HG03457 (cell line): ENCODE measurements around the gene AQP1.
A peak's percentile ranks its signal among the peaks of the same experiment; 100 is the strongest.

Experiments used
- ATAC-seq: cut with Tn5 transposase; IDR thresholded peaks from one replicate; pipeline ENCODE4 v1.9.1; 2021; ENCODE audit warnings: moderate number of reproducible peaks; ENCODE audit not compliant: unreplicated experiment

The AQP1 gene

DNA sequence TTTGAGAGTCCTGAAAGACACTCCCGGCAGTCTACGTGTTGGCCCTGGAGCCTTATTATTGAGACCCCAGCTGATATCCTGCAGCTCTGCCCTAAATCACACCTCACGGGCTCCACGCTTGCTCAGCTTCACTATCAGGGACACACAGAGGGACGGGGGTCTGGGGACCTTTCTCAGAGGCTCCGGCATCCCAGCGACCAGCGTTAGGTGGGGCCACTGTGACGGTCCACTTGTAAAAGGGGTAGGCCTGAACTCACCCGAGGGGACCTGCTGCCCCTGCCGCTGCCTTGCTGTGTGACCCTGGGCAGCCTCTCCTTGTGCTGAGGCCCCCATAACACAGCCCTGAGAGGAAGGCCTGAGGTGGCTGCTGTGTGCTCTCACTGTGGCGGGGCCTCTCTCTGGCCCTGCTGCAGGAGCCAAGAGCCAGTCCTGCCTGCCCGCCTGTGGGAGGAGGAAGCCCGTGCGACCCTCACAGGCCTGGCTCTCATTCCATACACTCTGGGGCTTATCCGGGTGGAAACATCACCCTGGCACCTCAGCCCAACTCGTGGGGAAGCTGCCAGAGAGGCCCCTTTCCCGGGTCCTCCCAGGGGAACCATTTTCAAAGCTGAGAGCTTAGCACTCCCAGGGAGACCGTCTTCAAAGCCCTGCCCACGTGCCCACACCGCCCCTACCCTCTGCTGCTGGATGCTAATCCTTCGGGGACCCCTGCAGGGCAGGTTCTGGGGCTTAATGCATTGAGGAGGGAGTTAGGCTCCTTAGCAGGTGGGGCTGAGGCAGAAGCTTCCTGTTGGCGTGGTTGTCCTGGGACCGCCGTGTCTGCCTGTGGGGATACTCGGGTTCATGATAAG lies 21.7 kb downstream of the AQP1 start:
- ATAC-seq: no peak

DNA sequence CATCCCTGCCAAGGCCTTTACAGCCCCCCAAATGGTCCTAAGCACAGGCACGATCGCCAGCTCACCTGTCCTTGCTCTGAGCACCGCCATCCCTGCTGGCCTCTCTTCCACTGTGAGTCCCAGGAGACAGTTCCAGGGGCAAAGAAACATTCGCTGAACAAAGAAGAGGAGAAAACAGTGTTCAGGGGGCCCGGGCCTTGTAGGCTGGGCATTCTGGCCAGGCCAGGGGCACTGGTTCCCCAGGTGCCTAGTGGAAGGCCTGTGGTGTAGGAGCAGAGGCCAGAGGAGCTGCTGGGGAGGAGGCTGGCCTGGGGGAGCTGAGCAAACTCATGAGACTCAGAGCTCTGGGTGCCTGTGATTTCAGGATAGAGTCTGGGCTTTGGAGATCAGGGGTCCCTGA lies 22.6 kb downstream of the AQP1 start:
- no peak for ATAC-seq

DNA sequence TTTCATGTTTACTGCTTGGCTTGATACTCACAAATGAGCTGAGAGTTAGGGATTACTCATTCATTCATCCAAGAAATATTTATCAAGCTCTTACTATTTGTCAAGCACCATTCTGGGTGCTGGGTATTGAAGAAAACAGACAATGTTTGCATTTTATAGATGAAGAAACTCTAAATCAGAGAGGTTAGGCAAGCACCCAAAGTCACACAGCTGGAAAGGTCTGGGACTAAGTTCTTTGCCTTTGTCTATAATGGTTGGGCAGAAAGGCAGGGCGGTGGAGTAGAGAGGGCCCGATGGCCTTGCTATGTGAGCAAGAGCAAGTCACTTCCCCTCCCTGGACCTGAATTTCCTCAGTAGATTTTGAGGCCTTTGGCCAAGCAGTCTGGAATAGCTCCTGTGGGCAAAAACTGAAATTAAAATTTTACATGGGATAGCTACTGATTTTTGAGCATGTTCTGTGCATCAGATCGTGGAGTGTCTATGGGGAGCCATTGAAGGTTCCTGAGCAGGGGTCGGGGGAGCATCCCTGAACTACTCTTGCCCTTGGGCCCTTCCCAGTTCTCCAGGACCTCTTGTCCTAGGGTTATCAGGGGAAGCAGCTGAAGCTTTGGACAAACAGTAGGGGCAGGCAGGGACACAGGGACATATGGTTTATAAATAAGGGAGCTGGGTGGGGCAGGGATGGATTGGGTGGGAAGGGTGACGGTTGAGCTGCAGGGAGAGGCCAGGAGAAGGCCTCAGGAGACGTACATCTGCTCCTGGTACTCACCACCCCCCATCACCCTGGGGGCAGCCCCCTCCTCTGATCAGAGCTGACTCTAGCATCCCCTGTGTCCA lies 23.3 kb downstream of the AQP1 start:
- no peak for ATAC-seq

DNA sequence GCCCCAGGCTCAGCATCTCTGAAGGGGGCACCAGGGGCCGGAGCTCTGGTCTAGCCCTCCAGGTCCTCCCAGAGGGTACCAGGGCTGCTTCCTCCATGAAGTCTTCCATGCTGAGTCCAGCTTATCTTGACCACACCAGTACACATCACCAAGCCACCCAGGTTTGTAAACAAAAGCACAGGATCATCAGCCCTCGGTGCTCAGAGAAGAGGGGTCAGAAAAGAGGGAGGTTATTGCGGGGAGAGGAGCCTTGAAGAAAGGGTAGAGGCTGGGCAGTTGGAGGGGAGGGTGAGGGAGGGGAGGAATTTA lies 23.9 kb downstream of the AQP1 start:
- no peak for ATAC-seq

GRCh38 chr7:30936650-30937245 lies 25.1 kb downstream of the AQP1 start:
- ATAC-seq: no peak

GRCh38 chr7:30937416-30937815 lies 25.8 kb downstream of the AQP1 start:
- no peak for ATAC-seq

GRCh38 chr7:30938435-30939316 lies 27.0 kb downstream of the AQP1 start:
- peak; percentile 79 for ATAC-seq

DNA sequence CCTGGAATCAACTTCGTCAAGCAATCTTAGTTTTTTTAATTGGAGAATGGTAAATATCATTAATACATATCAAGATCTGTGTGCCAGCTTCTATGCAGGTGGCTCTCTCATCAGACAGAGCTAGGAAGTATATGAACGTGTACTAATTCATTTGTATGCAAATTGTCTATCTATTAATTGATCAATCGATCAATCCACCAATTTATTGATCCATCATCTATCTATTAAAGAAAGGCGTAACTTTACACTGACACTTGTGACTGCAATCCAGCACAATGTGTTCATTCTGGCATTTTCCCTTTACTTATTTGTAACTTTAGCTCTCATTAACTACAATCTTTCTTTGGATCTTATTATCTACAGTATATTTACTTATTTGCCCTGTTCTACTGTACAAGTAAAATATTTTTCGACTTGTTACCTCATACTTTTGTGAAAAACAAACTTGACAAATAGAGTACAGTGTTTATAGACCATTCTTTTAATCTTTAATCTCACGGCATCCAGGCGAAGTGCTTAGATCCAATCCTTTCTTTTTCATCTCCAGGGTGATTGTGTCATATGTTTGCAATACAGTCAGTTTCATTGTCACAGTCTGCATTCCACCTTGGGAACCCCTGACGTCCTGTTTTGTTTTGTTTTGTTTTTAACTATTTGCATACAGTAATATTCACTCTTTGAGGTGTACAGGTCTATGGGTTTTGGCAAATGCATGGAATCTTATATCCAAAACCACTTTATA lies 30.1 kb downstream of the AQP1 start:
- ATAC-seq: no peak

GRCh38 chr7:30950197-30950596 lies 38.5 kb downstream of the AQP1 start:
- no peak for ATAC-seq

- no peak for ATAC-seq
Observed at GRCh38 chr7:30954914-30955313, 43.3 kb downstream of the AQP1 start.

- ATAC-seq: no peak
Observed at GRCh38 chr7:30956704-30957103, 45.1 kb downstream of the AQP1 start.

GRCh38 chr7:30963842-30964241 lies 52.2 kb downstream of the AQP1 start, which contains the start of gene GHRHR:
TSS of gene GHRHR (plus strand) at chr7:30963953. CDS start at chr7:30964069, 116 bp downstream.
- ATAC-seq: no peak

- ATAC-seq: no peak
Observed at GRCh38 chr7:30965372-30965771, 53.7 kb downstream of the AQP1 start.

- ATAC-seq: no peak
Observed at GRCh38 chr7:30965883-30966282, 54.2 kb downstream of the AQP1 start.

DNA sequence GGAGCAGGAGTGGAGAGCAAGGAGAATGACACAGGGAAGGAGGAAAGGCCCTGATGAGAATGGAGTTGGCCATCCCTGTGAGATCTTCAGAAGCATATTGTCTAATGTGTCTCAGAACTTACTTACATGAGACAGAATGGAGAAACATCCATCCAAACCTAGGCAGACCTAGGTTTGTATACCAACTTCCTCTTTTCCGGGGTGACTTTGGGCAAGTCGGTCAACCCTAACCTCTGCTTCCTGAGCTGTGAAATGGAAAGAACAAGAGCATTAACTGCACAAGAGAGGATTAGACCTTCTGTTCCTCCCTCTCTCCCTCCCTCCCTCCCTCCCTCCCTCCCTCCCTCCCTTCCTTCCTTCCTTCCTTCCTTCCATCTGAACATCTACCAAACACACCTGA lies 56.6 kb downstream of the AQP1 start:
- no peak for ATAC-seq

GRCh38 chr7:30968747-30969603 lies 57.3 kb downstream of the AQP1 start:
- no peak for ATAC-seq

- no peak for ATAC-seq
Observed at GRCh38 chr7:30969604-30969970, 57.9 kb downstream of the AQP1 start.

DNA sequence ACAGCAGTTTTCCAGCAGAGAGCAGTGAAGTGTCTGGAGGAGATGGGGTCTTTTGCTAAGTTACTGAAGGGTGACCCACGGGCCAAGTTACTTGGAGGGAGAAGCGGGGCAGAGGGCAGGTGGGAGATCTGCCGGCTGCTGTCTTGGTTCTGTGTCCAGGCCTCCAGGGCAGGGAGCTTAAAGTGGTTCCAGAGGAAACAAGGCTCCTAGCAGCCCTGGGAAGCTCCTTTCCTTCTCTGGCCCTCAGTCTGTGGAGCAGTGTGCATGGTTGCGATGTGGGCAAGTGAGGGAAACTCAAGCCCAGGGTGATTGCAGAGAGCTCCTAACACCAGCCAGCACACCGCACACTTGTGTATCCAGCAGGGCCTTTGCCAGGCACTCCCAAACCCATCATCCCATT lies 58.4 kb downstream of the AQP1 start:
- ATAC-seq: no peak

DNA sequence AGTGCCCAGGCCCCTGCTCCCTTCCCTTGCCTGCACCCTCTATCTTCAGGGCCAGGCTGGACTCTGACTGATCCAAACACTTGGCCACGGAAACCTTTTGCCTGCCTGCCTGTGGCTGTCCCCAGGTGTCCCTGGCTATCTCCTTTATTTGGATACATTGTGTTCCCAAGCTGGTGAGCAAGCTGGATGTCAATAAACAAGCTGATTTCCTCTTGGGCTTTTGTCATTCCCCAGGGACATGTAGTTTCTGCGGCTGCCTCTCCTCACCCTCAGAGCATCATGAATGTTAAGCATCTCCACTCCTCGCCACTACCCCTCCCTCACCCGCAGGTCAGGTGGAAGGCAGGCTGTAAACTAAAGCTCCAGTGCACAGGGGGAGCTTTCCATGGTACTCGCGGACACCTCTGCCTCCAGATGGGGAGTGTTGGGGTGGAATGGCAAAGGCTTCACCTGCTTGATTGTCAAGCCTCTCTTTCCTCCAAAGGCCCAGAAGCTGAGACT lies 59.0 kb downstream of the AQP1 start:
- ATAC-seq: no peak
